ENCODE results near the gene BOLA2.
A peak's percentile ranks its signal among the peaks of the same experiment; 100 is the strongest.
"Not testable (repeated sequence)": the region's sequence is repeated elsewhere in the genome, so short reads cannot be mapped to it uniquely, and the experiment has no call there.

Gene BOLA2

GRCh38 chr16:29459706-29460646 lies 5.8 kb upstream of the BOLA2 start, which contains the start of gene SULT1A4:
Gene SULT1A4 (plus strand): TSS chr16:29459913. CDS start chr16:29461386, 1,473 bp downstream.
- H2AFZ ChIP-seq (ENCODE audit: low read depth, low read length); H2BK120ac ChIP-seq (ENCODE audit: low read depth, low read length); H2BK15ac ChIP-seq (ENCODE audit: low read depth, poor library complexity, severe bottlenecking); H3K18ac ChIP-seq (ENCODE audit: low read depth in 1 of 2, low read length in 2 of 2); H3K9ac ChIP-seq (ENCODE audit: low read length); H3K79me1 ChIP-seq (replicated peaks; ENCODE audit: low read length, poor library complexity, severe bottlenecking); H3K4ac ChIP-seq (ENCODE audit: low read depth in 1 of 2, low read length in 2 of 2); H2BK12ac ChIP-seq (ENCODE audit: low read length in 2 of 2); H3K4me3 ChIP-seq (ENCODE audit: insufficient read depth in 1 of 2, low read depth in 1 of 2, low read length in 2 of 2); H3K9me3 ChIP-seq (ENCODE audit: control insufficient read depth, low read length); H3K4me1 ChIP-seq (ENCODE audit: control insufficient read depth, insufficient read depth, low read depth, low read length); H4K91ac ChIP-seq (ENCODE audit: low read length); H3K4me2 ChIP-seq (ENCODE audit: low read length, poor library complexity, severe bottlenecking); H3K14ac ChIP-seq (ENCODE audit: low read length in 2 of 2); H2AK5ac ChIP-seq (ENCODE audit: low read length, severe bottlenecking); H3K23ac ChIP-seq (ENCODE audit: low read length in 2 of 2); H2BK5ac ChIP-seq (ENCODE audit: low read depth, low read length, poor library complexity, severe bottlenecking); H4K8ac ChIP-seq (ENCODE audit: low read length); H3K27ac ChIP-seq (ENCODE audit: low read length, poor library complexity, severe bottlenecking); DNase-seq; H3K27me3 ChIP-seq (ENCODE audit: control insufficient read depth in 1 of 2, insufficient read depth in 1 of 2, low read length in 2 of 2); H3K36me3 ChIP-seq (ENCODE audit: control insufficient read depth in 1 of 2, insufficient read depth in 2 of 2, low read depth in 1 of 2, low read length in 2 of 2): not testable (repeated sequence)
- whole genome bisulfite sequencing = no CpG with 5 or more reads among the region's 13 CpGs

- H3K27me3 ChIP-seq (ENCODE audit: control insufficient read depth in 1 of 2, insufficient read depth in 1 of 2, low read length in 2 of 2); H3K36me3 ChIP-seq (ENCODE audit: control insufficient read depth in 1 of 2, insufficient read depth in 2 of 2, low read depth in 1 of 2, low read length in 2 of 2); H3K4ac ChIP-seq (ENCODE audit: low read depth in 1 of 2, low read length in 2 of 2); H3K4me3 ChIP-seq (ENCODE audit: insufficient read depth in 1 of 2, low read depth in 1 of 2, low read length in 2 of 2); DNase-seq; H2BK15ac ChIP-seq (ENCODE audit: low read depth, poor library complexity, severe bottlenecking); H2BK120ac ChIP-seq (ENCODE audit: low read depth, low read length); H2AFZ ChIP-seq (ENCODE audit: low read depth, low read length); H3K9ac ChIP-seq (ENCODE audit: low read length); H3K23ac ChIP-seq (ENCODE audit: low read length in 2 of 2); H3K27ac ChIP-seq (ENCODE audit: low read length, poor library complexity, severe bottlenecking); H4K91ac ChIP-seq (ENCODE audit: low read length); H2AK5ac ChIP-seq (ENCODE audit: low read length, severe bottlenecking); H4K8ac ChIP-seq (ENCODE audit: low read length); H3K79me1 ChIP-seq (replicated peaks; ENCODE audit: low read length, poor library complexity, severe bottlenecking); H3K4me2 ChIP-seq (ENCODE audit: low read length, poor library complexity, severe bottlenecking); H3K4me1 ChIP-seq (ENCODE audit: control insufficient read depth, insufficient read depth, low read depth, low read length); H3K18ac ChIP-seq (ENCODE audit: low read depth in 1 of 2, low read length in 2 of 2); H2BK5ac ChIP-seq (ENCODE audit: low read depth, low read length, poor library complexity, severe bottlenecking); H3K9me3 ChIP-seq (ENCODE audit: control insufficient read depth, low read length); H3K14ac ChIP-seq (ENCODE audit: low read length in 2 of 2): not testable (repeated sequence)
- H2BK12ac ChIP-seq (ENCODE audit: low read length in 2 of 2) = peak overlapping the region in 1 of 2 experiments; percentile 63
- no CpG with 5 or more reads among the region's 2 CpGs for WGBS
Observed at GRCh38 chr16:29457660-29458059, 3.5 kb upstream of the BOLA2 start.

- H2AK5ac ChIP-seq (ENCODE audit: low read length, severe bottlenecking); H2BK12ac ChIP-seq (ENCODE audit: low read length in 2 of 2); H3K4me1 ChIP-seq (ENCODE audit: control insufficient read depth, insufficient read depth, low read depth, low read length); H3K23ac ChIP-seq (ENCODE audit: low read length in 2 of 2); H3K9me3 ChIP-seq (ENCODE audit: control insufficient read depth, low read length); H3K4me3 ChIP-seq (ENCODE audit: insufficient read depth in 1 of 2, low read depth in 1 of 2, low read length in 2 of 2); H2BK120ac ChIP-seq (ENCODE audit: low read depth, low read length); H3K27me3 ChIP-seq (ENCODE audit: control insufficient read depth in 1 of 2, insufficient read depth in 1 of 2, low read length in 2 of 2); DNase-seq; H3K18ac ChIP-seq (ENCODE audit: low read depth in 1 of 2, low read length in 2 of 2); H2BK15ac ChIP-seq (ENCODE audit: low read depth, poor library complexity, severe bottlenecking); H3K14ac ChIP-seq (ENCODE audit: low read length in 2 of 2); H4K91ac ChIP-seq (ENCODE audit: low read length); H3K9ac ChIP-seq (ENCODE audit: low read length); H2AFZ ChIP-seq (ENCODE audit: low read depth, low read length); H3K36me3 ChIP-seq (ENCODE audit: control insufficient read depth in 1 of 2, insufficient read depth in 2 of 2, low read depth in 1 of 2, low read length in 2 of 2); H3K4ac ChIP-seq (ENCODE audit: low read depth in 1 of 2, low read length in 2 of 2); H3K79me1 ChIP-seq (replicated peaks; ENCODE audit: low read length, poor library complexity, severe bottlenecking); H2BK5ac ChIP-seq (ENCODE audit: low read depth, low read length, poor library complexity, severe bottlenecking); H4K8ac ChIP-seq (ENCODE audit: low read length); H3K27ac ChIP-seq (ENCODE audit: low read length, poor library complexity, severe bottlenecking); H3K4me2 ChIP-seq (ENCODE audit: low read length, poor library complexity, severe bottlenecking): not testable (repeated sequence)
- WGBS = no CpG with 5 or more reads among the region's 29 CpGs
Observed at GRCh38 chr16:29454828-29455227, 677 bp upstream of the BOLA2 start.

DNA sequence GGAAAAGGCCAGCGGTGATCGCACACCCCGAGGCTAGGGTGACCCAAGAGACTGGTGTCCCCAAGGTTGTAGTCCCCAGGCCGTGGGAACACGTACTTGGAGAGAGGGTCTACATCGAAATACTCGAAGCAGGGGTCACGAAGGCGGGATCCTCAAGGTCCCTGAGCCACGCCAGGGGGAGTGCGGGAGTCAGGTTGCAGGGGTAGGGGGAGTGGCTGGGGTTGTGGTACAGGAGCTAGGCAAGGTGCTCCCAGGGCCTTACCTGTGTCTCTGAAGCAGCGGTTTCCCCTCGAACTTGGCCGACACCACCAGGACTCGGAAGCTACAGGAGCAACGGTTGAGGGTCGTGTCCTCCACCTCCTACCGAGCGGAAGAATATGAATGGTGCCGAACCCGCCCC lies 397 bp downstream of the BOLA2 start:
- H3K27me3 ChIP-seq (ENCODE audit: control insufficient read depth in 1 of 2, insufficient read depth in 1 of 2, low read length in 2 of 2); H3K27ac ChIP-seq (ENCODE audit: low read length, poor library complexity, severe bottlenecking); H3K18ac ChIP-seq (ENCODE audit: low read depth in 1 of 2, low read length in 2 of 2); H3K9me3 ChIP-seq (ENCODE audit: control insufficient read depth, low read length); H2AFZ ChIP-seq (ENCODE audit: low read depth, low read length); H2BK15ac ChIP-seq (ENCODE audit: low read depth, poor library complexity, severe bottlenecking); H3K23ac ChIP-seq (ENCODE audit: low read length in 2 of 2); H3K4me1 ChIP-seq (ENCODE audit: control insufficient read depth, insufficient read depth, low read depth, low read length); H2BK12ac ChIP-seq (ENCODE audit: low read length in 2 of 2); H3K36me3 ChIP-seq (ENCODE audit: control insufficient read depth in 1 of 2, insufficient read depth in 2 of 2, low read depth in 1 of 2, low read length in 2 of 2); H3K4ac ChIP-seq (ENCODE audit: low read depth in 1 of 2, low read length in 2 of 2); H4K91ac ChIP-seq (ENCODE audit: low read length); H2AK5ac ChIP-seq (ENCODE audit: low read length, severe bottlenecking); H2BK5ac ChIP-seq (ENCODE audit: low read depth, low read length, poor library complexity, severe bottlenecking); H2BK120ac ChIP-seq (ENCODE audit: low read depth, low read length); H4K8ac ChIP-seq (ENCODE audit: low read length); DNase-seq; H3K14ac ChIP-seq (ENCODE audit: low read length in 2 of 2); H3K4me3 ChIP-seq (ENCODE audit: insufficient read depth in 1 of 2, low read depth in 1 of 2, low read length in 2 of 2); H3K79me1 ChIP-seq (replicated peaks; ENCODE audit: low read length, poor library complexity, severe bottlenecking); H3K4me2 ChIP-seq (ENCODE audit: low read length, poor library complexity, severe bottlenecking); H3K9ac ChIP-seq (ENCODE audit: low read length): not testable (repeated sequence)
- no CpG with 5 or more reads among the region's 21 CpGs for WGBS

All from mesenchymal stem cell (in vitro differentiated cells and primary cell).